GM19438 (cell line): Measurements from ENCODE around the gene STX3.
"Not testable (repeated sequence)": the region's sequence is repeated elsewhere in the genome, so short reads cannot be mapped to it uniquely, and the experiment has no call there.

ENCODE experiments used
- ATAC-seq: cut with Tn5 transposase; IDR thresholded peaks from one replicate; pipeline ENCODE4 v1.9.1; 2021; ENCODE audit warnings: low read depth; ENCODE audit not compliant: unreplicated experiment

Gene STX3

GRCh38 chr11:59756845-59757244 lies 1.7 kb downstream of the STX3 start:
- no peak for ATAC-seq

GRCh38 chr11:59758401-59759037 lies 3.3 kb downstream of the STX3 start:
- no peak for ATAC-seq

GRCh38 chr11:59759900-59760299 lies 4.7 kb downstream of the STX3 start:
- ATAC-seq, result no peak

GRCh38 chr11:59760771-59761170 lies 5.6 kb downstream of the STX3 start:
- ATAC-seq, result no peak

- ATAC-seq, result no peak
Measured at GRCh38 chr11:59761993-59762392, 6.8 kb downstream of the STX3 start.

GRCh38 chr11:59765068-59765735 lies 10.0 kb downstream of the STX3 start:
- no peak for ATAC-seq

GRCh38 chr11:59766542-59767224 lies 11.5 kb downstream of the STX3 start:
- no peak for ATAC-seq

GRCh38 chr11:59767225-59767611 lies 12.0 kb downstream of the STX3 start:
- no peak for ATAC-seq

- no peak for ATAC-seq
Measured at GRCh38 chr11:59769111-59769510, 13.9 kb downstream of the STX3 start.

- ATAC-seq, result no peak
Measured at GRCh38 chr11:59769828-59770227, 14.7 kb downstream of the STX3 start.

GRCh38 chr11:59770319-59770718 lies 15.1 kb downstream of the STX3 start:
- ATAC-seq, result no peak

GRCh38 chr11:59770869-59771268 lies 15.7 kb downstream of the STX3 start:
- ATAC-seq, result no peak

- no peak for ATAC-seq
Measured at GRCh38 chr11:59771605-59772004, 16.4 kb downstream of the STX3 start.

- ATAC-seq, result no peak
Measured at GRCh38 chr11:59773083-59773440, 17.9 kb downstream of the STX3 start.

GRCh38 chr11:59776210-59777066 lies 21.3 kb downstream of the STX3 start:
- no peak for ATAC-seq

- no peak for ATAC-seq
Measured at GRCh38 chr11:59777104-59777503, 21.9 kb downstream of the STX3 start.

GRCh38 chr11:59778122-59778521 lies 22.9 kb downstream of the STX3 start:
- no peak for ATAC-seq

- no peak for ATAC-seq
Measured at GRCh38 chr11:59779487-59779886, 24.3 kb downstream of the STX3 start.

- no peak for ATAC-seq
Measured at GRCh38 chr11:59782080-59782479, 26.9 kb downstream of the STX3 start.

GRCh38 chr11:59783632-59784090 lies 28.5 kb downstream of the STX3 start:
- no peak for ATAC-seq

GRCh38 chr11:59784441-59784840 lies 29.3 kb downstream of the STX3 start:
- not testable (repeated sequence) for ATAC-seq
